ENCODE data around the gene IQCE.

The IQCE gene

GRCh38 chr7:2567679-2568278 lies 9.0 kb downstream of the IQCE start:
- peaks cover 8% of the 10 kb centered on the region for H3K27me3 ChIP-seq (ENCODE audit: control insufficient read depth, low read length)
- H3K79me2 ChIP-seq (ENCODE audit: control insufficient read depth, low read length), result no peaks in the 10 kb centered on the region
- peaks cover 19% of the 10 kb centered on the region for H3K4me1 ChIP-seq (ENCODE audit: control insufficient read depth, low read length)
- no peaks in the 10 kb centered on the region for H3K9me2 ChIP-seq (replicated peaks; ENCODE audit: control insufficient read depth, low read length)
- no peak for TF ChIP-seq EZH2phosphoT487 (IDR thresholded peaks at IDR 0.05; ENCODE audit: borderline replicate concordance, low read length)
- TF ChIP-seq, protein P1, sequence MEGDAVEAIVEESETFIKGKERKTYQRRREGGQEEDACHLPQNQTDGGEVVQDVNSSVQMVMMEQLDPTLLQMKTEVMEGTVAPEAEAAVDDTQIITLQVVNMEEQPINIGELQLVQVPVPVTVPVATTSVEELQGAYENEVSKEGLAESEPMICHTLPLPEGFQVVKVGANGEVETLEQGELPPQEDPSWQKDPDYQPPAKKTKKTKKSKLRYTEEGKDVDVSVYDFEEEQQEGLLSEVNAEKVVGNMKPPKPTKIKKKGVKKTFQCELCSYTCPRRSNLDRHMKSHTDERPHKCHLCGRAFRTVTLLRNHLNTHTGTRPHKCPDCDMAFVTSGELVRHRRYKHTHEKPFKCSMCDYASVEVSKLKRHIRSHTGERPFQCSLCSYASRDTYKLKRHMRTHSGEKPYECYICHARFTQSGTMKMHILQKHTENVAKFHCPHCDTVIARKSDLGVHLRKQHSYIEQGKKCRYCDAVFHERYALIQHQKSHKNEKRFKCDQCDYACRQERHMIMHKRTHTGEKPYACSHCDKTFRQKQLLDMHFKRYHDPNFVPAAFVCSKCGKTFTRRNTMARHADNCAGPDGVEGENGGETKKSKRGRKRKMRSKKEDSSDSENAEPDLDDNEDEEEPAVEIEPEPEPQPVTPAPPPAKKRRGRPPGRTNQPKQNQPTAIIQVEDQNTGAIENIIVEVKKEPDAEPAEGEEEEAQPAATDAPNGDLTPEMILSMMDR (IDR thresholded peaks at IDR 0.05; ENCODE audit: low read depth, low read length, poor library complexity, severe bottlenecking), result peak; percentile 68
- H3K36me3 ChIP-seq (ENCODE audit: control insufficient read depth, low read length), result no peaks in the 10 kb centered on the region
- H3K27ac ChIP-seq (ENCODE audit: low read depth, low read length), result no peak overlapping the region
- H3K4me3 ChIP-seq (ENCODE audit: low read length), result peak overlapping the region; percentile 21
- H4K20me1 ChIP-seq (ENCODE audit: control insufficient read depth, insufficient read depth, low read depth, low read length), result no peaks in the 10 kb centered on the region
- H3K9me3 ChIP-seq (ENCODE audit: control insufficient read depth, insufficient read depth, low read length), result no peaks in the 10 kb centered on the region
- H3F3A ChIP-seq (ENCODE audit: control insufficient read depth, insufficient read depth), result 0 out of 2 replicates have a peak, but pooled peaks cover 4% of the 10 kb centered on the region
- H3K4me2 ChIP-seq (ENCODE audit: low read length), result peak overlapping the region; percentile 41

GRCh38 chr7:2568521-2569223 lies 9.9 kb downstream of the IQCE start:
- no peaks in the 10 kb centered on the region for H3K9me2 ChIP-seq (replicated peaks; ENCODE audit: control insufficient read depth, low read length)
- 0 out of 2 replicates have a peak, but pooled peaks cover 4% of the 10 kb centered on the region for H3F3A ChIP-seq (ENCODE audit: control insufficient read depth, insufficient read depth)
- TF ChIP-seq, protein P1 (IDR thresholded peaks at IDR 0.05; ENCODE audit: low read depth, low read length, poor library complexity, severe bottlenecking), result no peak
- no peak for TF ChIP-seq EZH2phosphoT487 (IDR thresholded peaks at IDR 0.05; ENCODE audit: borderline replicate concordance, low read length)
- peaks cover 19% of the 10 kb centered on the region for H3K4me1 ChIP-seq (ENCODE audit: control insufficient read depth, low read length)
- H3K36me3 ChIP-seq (ENCODE audit: control insufficient read depth, low read length), result no peaks in the 10 kb centered on the region
- no peak overlapping the region for H3K4me3 ChIP-seq (ENCODE audit: low read length)
- H4K20me1 ChIP-seq (ENCODE audit: control insufficient read depth, insufficient read depth, low read depth, low read length), result no peaks in the 10 kb centered on the region
- H3K4me2 ChIP-seq (ENCODE audit: low read length), result no peak overlapping the region
- no peaks in the 10 kb centered on the region for H3K79me2 ChIP-seq (ENCODE audit: control insufficient read depth, low read length)
- peaks cover 8% of the 10 kb centered on the region for H3K27me3 ChIP-seq (ENCODE audit: control insufficient read depth, low read length)
- no peak overlapping the region for H3K27ac ChIP-seq (ENCODE audit: low read depth, low read length)
- H3K9me3 ChIP-seq (ENCODE audit: control insufficient read depth, insufficient read depth, low read length), result no peaks in the 10 kb centered on the region

- TF ChIP-seq, protein P1 (IDR thresholded peaks at IDR 0.05; ENCODE audit: low read depth, low read length, poor library complexity, severe bottlenecking), result no peak
- no peak for TF ChIP-seq EZH2phosphoT487 (IDR thresholded peaks at IDR 0.05; ENCODE audit: borderline replicate concordance, low read length)
- H3K4me3 ChIP-seq (ENCODE audit: low read length), result no peak overlapping the region
- H3F3A ChIP-seq (ENCODE audit: control insufficient read depth, insufficient read depth), result 0 out of 2 replicates have a peak, but pooled peaks cover 4% of the 10 kb centered on the region
- H4K20me1 ChIP-seq (ENCODE audit: control insufficient read depth, insufficient read depth, low read depth, low read length), result no peaks in the 10 kb centered on the region
- H3K4me1 ChIP-seq (ENCODE audit: control insufficient read depth, low read length), result peaks cover 19% of the 10 kb centered on the region
- H3K27ac ChIP-seq (ENCODE audit: low read depth, low read length), result no peak overlapping the region
- no peaks in the 10 kb centered on the region for H3K9me3 ChIP-seq (ENCODE audit: control insufficient read depth, insufficient read depth, low read length)
- no peaks in the 10 kb centered on the region for H3K36me3 ChIP-seq (ENCODE audit: control insufficient read depth, low read length)
- H3K27me3 ChIP-seq (ENCODE audit: control insufficient read depth, low read length), result peaks cover 8% of the 10 kb centered on the region
- H3K79me2 ChIP-seq (ENCODE audit: control insufficient read depth, low read length), result no peaks in the 10 kb centered on the region
- no peaks in the 10 kb centered on the region for H3K9me2 ChIP-seq (replicated peaks; ENCODE audit: control insufficient read depth, low read length)
- H3K4me2 ChIP-seq (ENCODE audit: low read length), result no peak overlapping the region
Observed at GRCh38 chr7:2569421-2569820, 10.6 kb downstream of the IQCE start.

Data from DOHH2 (cell line).